ENCODE results near the gene TLL2. TPM values are rescaled to one million over a fixed set of nuclear protein-coding genes. Genes with fewer than 3 reads are reported as not detected.

Gene TLL2
- total and polyA plus RNA-seq, 7 experiments from 2014 or later = 0.24 TPM; not detected in 6

- no peak overlapping the region for H3K27ac ChIP-seq (ENCODE audit: low read depth, low read length)
- CTCF ChIA-PET = no interaction called here
- Mint-ChIP-seq H3K4me1 (no peaks in the 10 kb centered on the region), H3K36me3 (no peaks in the 10 kb centered on the region), H3K27me3 (peaks cover 3 to 25% (median 5%) of the 10 kb centered on the region in 5 donors), H3K27ac (no peak overlapping the region), H3K9me3 (no peaks in the 10 kb centered on the region), H3K4me3 (no peak overlapping the region)
- no peak overlapping the region for H3K4me3 ChIP-seq (ENCODE audit: low read length)
- no peak for DNase-seq
- intact Hi-C loops (cut with micrococcal nuclease) = no loop called here
- POLR2A ChIA-PET = no interaction called here
- H3K36me3 ChIP-seq (ENCODE audit: control insufficient read depth in 2 of 3, insufficient read depth in 3 of 3, low read length in 3 of 3) = no peaks in the 10 kb centered on the region
- H3K27me3 ChIP-seq (ENCODE audit: control insufficient read depth in 2 of 2, insufficient read depth in 2 of 2, low read length in 2 of 2) = no peaks in the 10 kb centered on the region
- H3K9me3 ChIP-seq (ENCODE audit: control insufficient read depth in 2 of 3, low read length in 3 of 3) = no peaks in the 10 kb centered on the region
- no peak for ATAC-seq
- H3K4me1 ChIP-seq (ENCODE audit: control insufficient read depth in 2 of 2, insufficient read depth in 2 of 2, low read length in 2 of 2) = no peaks in the 10 kb centered on the region
Measured at GRCh38 chr10:96453856-96454583, 59.7 kb downstream of the TLL2 start.

DNA sequence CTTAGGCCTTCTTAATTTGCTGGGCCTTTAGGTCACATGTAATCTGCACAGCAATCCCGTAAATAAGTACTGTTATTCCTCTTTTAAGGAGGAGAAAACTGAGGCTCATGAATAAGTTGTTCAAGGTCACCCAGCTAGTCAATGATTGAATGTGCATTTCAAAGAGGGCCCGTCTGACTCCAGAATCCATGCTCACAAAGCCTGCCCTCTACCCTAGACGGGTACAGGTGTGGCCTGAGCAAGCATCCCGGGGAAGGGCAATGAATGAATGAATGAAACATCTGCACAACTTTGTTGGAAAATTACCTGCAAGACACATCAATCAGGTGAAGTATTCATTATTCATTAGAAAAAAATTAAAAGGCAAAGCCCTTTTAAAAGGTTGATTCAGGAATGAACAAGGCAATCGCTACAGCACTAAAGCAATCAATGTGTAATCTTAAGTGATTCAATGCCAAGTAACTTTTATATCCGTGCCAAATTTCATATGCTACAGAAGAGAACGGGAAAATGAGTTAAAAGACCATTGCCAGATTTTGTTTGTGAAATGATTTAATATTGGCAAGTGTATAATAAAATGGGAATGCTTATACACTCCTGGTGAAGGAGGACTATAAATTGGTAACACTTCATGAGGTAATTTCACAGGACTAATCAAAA lies 61.1 kb downstream of the TLL2 start:
- Mint-ChIP-seq H3K36me3 (no peaks in the 10 kb centered on the region), H3K4me1 (no peaks in the 10 kb centered on the region), H3K27me3 (peaks cover 3 to 26% (median 5%) of the 10 kb centered on the region in 5 donors), H3K27ac (no peak overlapping the region), H3K4me3 (no peak overlapping the region), H3K9me3 (no peaks in the 10 kb centered on the region)
- Histone ChIP-seq H3K9me3 (ENCODE audit: control insufficient read depth in 2 of 3, low read length in 3 of 3) (no peaks in the 10 kb centered on the region), H3K36me3 (ENCODE audit: control insufficient read depth in 2 of 3, insufficient read depth in 3 of 3, low read length in 3 of 3) (no peaks in the 10 kb centered on the region), H3K4me1 (ENCODE audit: control insufficient read depth in 2 of 2, insufficient read depth in 2 of 2, low read length in 2 of 2) (no peaks in the 10 kb centered on the region), H3K27me3 (ENCODE audit: control insufficient read depth in 2 of 2, insufficient read depth in 2 of 2, low read length in 2 of 2) (no peaks in the 10 kb centered on the region), H3K4me3 (ENCODE audit: low read length) (no peak overlapping the region), H3K27ac (ENCODE audit: low read depth, low read length) (no peak overlapping the region)
- DNase-seq = no peak
- POLR2A ChIA-PET = no interaction called here
- no peak for ATAC-seq
- CTCF ChIA-PET = no interaction called here
- intact Hi-C loops (cut with micrococcal nuclease) = no loop called here

GRCh38 chr10:96450529-96451207 lies 63.1 kb downstream of the TLL2 start:
- ATAC-seq (no peak), DNase-seq (no peak)
- peaks cover 0 to 15% (median 4%) of the 10 kb centered on the region in 5 donors for H3K27me3 Mint-ChIP-seq
- Histone ChIP-seq H3K27ac (ENCODE audit: low read depth, low read length) (no peak overlapping the region), H3K36me3 (ENCODE audit: control insufficient read depth in 2 of 3, insufficient read depth in 3 of 3, low read length in 3 of 3) (no peaks in the 10 kb centered on the region), H3K4me3 (ENCODE audit: low read length) (no peak overlapping the region), H3K4me1 (ENCODE audit: control insufficient read depth in 2 of 2, insufficient read depth in 2 of 2, low read length in 2 of 2) (no peaks in the 10 kb centered on the region), H3K9me3 (ENCODE audit: control insufficient read depth in 2 of 3, low read length in 3 of 3) (no peaks in the 10 kb centered on the region), H3K27me3 (ENCODE audit: control insufficient read depth in 2 of 2, insufficient read depth in 2 of 2, low read length in 2 of 2) (no peaks in the 10 kb centered on the region)
- intact Hi-C loops (cut with micrococcal nuclease) = no loop called here
- no peak overlapping the region for H3K4me3 Mint-ChIP-seq
- POLR2A ChIA-PET = no interaction called here
- CTCF ChIA-PET = no interaction called here
- no peaks in the 10 kb centered on the region for H3K36me3 Mint-ChIP-seq
- no peak overlapping the region for H3K27ac Mint-ChIP-seq
- no peaks in the 10 kb centered on the region for H3K9me3 Mint-ChIP-seq
- no peaks in the 10 kb centered on the region for H3K4me1 Mint-ChIP-seq

GRCh38 chr10:96448558-96448957 lies 65.2 kb downstream of the TLL2 start:
- intact Hi-C loops (cut with micrococcal nuclease) = no loop called here
- no peak for ATAC-seq
- CTCF ChIA-PET = no interaction called here
- H3K27me3 Mint-ChIP-seq = peaks cover 0 to 18% (median 5%) of the 10 kb centered on the region in 5 donors
- Histone ChIP-seq H3K36me3 (ENCODE audit: control insufficient read depth in 2 of 3, insufficient read depth in 3 of 3, low read length in 3 of 3) (no peaks in the 10 kb centered on the region), H3K9me3 (ENCODE audit: control insufficient read depth in 2 of 3, low read length in 3 of 3) (no peaks in the 10 kb centered on the region), H3K27ac (ENCODE audit: low read depth, low read length) (no peak overlapping the region), H3K27me3 (ENCODE audit: control insufficient read depth in 2 of 2, insufficient read depth in 2 of 2, low read length in 2 of 2) (no peaks in the 10 kb centered on the region), H3K4me3 (ENCODE audit: low read length) (no peak overlapping the region), H3K4me1 (ENCODE audit: control insufficient read depth in 2 of 2, insufficient read depth in 2 of 2, low read length in 2 of 2) (no peaks in the 10 kb centered on the region)
- H3K27ac Mint-ChIP-seq = no peak overlapping the region
- no peaks in the 10 kb centered on the region for H3K36me3 Mint-ChIP-seq
- no peak overlapping the region for H3K4me3 Mint-ChIP-seq
- DNase-seq = no peak
- no peaks in the 10 kb centered on the region for H3K9me3 Mint-ChIP-seq
- POLR2A ChIA-PET = no interaction called here
- H3K4me1 Mint-ChIP-seq = no peaks in the 10 kb centered on the region

DNA sequence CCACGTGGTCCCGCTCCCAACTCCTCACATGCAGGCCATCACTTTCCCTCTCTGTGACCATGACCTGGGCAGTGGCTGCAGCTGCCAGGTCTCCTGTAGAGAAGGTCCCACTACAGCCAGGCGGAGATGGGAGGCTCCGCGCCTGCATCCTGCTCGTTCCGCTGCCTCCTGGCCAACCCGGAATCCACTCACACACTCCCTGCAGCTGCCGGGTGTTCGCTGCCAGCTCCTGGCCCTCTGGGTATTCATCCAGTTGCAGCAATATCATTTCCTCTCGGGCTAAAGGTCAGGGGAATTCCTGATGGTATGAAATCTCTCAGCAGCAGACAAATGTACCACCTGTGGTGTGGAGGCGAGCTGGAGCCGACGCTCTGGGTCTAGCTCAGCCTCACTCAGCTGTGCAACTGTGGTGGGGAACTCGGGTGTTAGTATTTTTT lies 65.7 kb downstream of the TLL2 start:
- Mint-ChIP-seq H3K9me3 (no peaks in the 10 kb centered on the region), H3K27me3 (peaks cover 0 to 18% (median 7%) of the 10 kb centered on the region in 5 donors), H3K27ac (no peak overlapping the region), H3K36me3 (no peaks in the 10 kb centered on the region), H3K4me1 (no peaks in the 10 kb centered on the region), H3K4me3 (no peak overlapping the region)
- no peak overlapping the region for H3K4me3 ChIP-seq (ENCODE audit: low read length)
- CTCF ChIA-PET = no interaction called here
- ATAC-seq (no peak), DNase-seq (no peak)
- H3K36me3 ChIP-seq (ENCODE audit: control insufficient read depth in 2 of 3, insufficient read depth in 3 of 3, low read length in 3 of 3) = no peaks in the 10 kb centered on the region
- POLR2A ChIA-PET = no interaction called here
- H3K9me3 ChIP-seq (ENCODE audit: control insufficient read depth in 2 of 3, low read length in 3 of 3) = no peaks in the 10 kb centered on the region
- intact Hi-C loops (cut with micrococcal nuclease) = no loop called here
- H3K27ac ChIP-seq (ENCODE audit: low read depth, low read length) = no peak overlapping the region
- no peaks in the 10 kb centered on the region for H3K27me3 ChIP-seq (ENCODE audit: control insufficient read depth in 2 of 2, insufficient read depth in 2 of 2, low read length in 2 of 2)
- no peaks in the 10 kb centered on the region for H3K4me1 ChIP-seq (ENCODE audit: control insufficient read depth in 2 of 2, insufficient read depth in 2 of 2, low read length in 2 of 2)

DNA sequence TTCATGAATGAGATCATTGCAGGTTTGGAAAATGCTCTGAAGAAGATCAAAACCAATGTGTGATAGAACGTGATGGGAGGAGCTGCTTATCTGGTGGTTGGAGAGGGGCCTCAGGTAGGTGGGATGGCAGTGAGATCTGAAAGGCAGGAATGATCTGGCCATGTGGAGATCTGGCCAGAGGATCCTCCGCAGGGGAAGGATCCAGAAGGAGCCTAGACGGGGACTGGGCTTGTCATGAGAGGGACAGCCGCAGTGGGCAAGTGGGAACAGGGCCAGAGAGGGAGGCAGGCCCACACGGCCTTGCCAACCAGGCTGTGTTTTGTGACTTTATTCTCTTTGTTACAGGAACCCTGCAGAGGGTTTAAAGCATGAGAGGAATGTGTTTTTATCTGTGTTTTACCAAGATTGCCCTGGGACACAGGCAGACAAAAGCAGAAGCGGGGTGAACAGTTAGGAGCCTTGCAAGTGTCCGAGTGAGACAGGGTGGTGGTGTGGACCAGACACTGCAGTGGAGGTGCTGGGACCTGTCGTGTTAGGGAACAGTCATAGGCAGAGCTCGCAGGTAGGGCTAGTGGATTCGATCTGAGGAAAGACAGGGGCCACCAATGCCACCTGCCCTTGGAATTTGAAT lies 66.6 kb downstream of the TLL2 start:
- no peaks in the 10 kb centered on the region for H3K9me3 ChIP-seq (ENCODE audit: control insufficient read depth in 2 of 3, low read length in 3 of 3)
- POLR2A ChIA-PET = no interaction called here
- no peak overlapping the region for H3K27ac Mint-ChIP-seq
- DNase-seq (no peak), ATAC-seq (no peak)
- H3K9me3 Mint-ChIP-seq = no peaks in the 10 kb centered on the region
- no peaks in the 10 kb centered on the region for H3K4me1 Mint-ChIP-seq
- no peak overlapping the region for H3K4me3 Mint-ChIP-seq
- H3K4me3 ChIP-seq (ENCODE audit: low read length) = no peak overlapping the region
- H3K27me3 Mint-ChIP-seq = peaks cover 0 to 18% (median 7%) of the 10 kb centered on the region in 5 donors
- no peaks in the 10 kb centered on the region for H3K4me1 ChIP-seq (ENCODE audit: control insufficient read depth in 2 of 2, insufficient read depth in 2 of 2, low read length in 2 of 2)
- CTCF ChIA-PET = no interaction called here
- intact Hi-C loops (cut with micrococcal nuclease) = no loop called here
- H3K36me3 Mint-ChIP-seq = no peaks in the 10 kb centered on the region
- H3K36me3 ChIP-seq (ENCODE audit: control insufficient read depth in 2 of 3, insufficient read depth in 3 of 3, low read length in 3 of 3) = no peaks in the 10 kb centered on the region
- H3K27me3 ChIP-seq (ENCODE audit: control insufficient read depth in 2 of 2, insufficient read depth in 2 of 2, low read length in 2 of 2) = no peaks in the 10 kb centered on the region
- H3K27ac ChIP-seq (ENCODE audit: low read depth, low read length) = no peak overlapping the region
